Measurements from ENCODE around the gene IKBKG.
A peak's percentile ranks its signal among the peaks of the same experiment; 100 is the strongest.
"Not testable (repeated sequence)": the region's sequence is repeated elsewhere in the genome, so short reads cannot be mapped to it uniquely, and the experiment has no call there.

Gene IKBKG

DNA sequence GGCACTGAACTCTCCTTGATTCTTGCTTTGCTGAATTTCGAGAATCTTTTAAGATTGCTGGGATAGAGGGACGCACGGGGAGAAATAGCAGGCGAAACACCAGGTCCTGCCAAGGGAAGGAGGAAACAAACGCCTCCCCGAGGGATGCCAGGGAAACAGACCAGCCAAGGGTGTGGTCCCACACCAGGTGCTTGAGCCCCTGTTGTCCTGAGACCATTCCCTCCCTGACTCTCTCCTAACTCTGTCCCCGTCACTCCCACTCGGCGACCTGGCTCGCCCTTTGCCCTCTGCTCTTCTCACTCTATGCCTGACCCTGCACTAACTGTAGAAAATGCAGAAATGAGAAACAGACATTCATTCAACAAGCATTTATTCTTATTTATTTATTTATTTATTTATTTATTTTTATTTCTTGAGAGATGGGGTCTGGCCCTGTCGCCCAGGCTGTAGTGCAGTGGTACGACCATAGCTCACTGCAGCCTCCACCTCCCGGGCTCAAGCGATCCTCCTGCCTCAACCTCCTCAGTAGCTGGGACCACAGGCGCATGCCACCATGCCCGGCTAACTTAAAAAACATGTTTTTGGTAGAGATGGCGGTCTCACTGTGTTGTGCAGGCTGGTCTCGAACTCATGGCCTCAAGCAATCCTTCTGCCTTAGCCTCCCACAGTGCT, 55.5 kb downstream of the IKBKG start:
- FAIRE-seq (no peak), DNase-seq (ENCODE audit: low spot score) (no peak)

DNA sequence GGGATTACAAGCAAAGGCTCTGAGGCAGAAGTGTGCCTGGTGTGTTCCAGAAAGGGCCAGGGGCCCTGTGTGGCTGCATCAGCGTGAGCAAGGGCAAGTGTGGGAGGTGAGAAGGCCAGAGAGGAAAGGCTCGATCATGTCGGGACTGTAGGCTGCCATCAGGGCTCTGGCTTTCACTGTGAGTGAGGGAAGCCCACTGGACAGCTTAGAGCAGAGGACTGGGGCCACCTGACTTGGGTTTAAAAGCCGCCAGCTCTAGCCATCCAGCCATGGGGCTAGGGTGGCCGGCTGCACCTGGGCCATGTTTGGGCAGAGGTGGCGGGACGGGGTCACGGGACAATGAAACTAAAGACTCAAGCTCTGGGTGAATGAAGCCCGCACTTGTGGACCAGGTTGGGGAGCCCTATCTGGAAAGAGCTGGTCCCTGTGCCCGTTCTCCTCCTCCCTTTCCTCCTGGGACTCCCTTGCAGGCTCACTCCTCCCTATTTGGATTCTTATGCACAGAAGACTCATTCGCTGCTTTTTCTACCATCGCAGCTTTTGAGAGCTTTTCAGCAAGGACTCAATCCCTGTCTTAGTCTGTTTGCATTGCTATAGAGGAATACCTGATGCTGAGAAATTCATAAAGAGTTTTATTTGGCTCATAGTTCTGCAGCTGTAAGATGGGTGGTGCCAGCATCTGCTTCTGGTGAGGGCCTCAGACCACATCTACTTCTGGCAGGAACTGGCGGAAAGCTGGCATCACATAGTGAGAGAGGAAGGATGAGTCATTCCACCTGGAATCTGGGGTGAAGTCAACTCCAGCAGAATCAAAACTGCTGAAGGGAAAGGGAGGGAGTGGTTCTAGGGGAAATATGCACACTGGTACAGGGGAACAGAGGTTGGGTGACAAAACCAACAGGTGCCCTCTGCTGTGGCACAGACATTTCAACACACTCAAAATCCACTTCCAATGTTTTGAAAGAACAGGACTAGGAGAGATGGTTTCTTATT, 56.3 kb downstream of the IKBKG start:
- FAIRE-seq (peak; percentile 65), DNase-seq (ENCODE audit: low spot score) (peak; percentile 48)

DNA sequence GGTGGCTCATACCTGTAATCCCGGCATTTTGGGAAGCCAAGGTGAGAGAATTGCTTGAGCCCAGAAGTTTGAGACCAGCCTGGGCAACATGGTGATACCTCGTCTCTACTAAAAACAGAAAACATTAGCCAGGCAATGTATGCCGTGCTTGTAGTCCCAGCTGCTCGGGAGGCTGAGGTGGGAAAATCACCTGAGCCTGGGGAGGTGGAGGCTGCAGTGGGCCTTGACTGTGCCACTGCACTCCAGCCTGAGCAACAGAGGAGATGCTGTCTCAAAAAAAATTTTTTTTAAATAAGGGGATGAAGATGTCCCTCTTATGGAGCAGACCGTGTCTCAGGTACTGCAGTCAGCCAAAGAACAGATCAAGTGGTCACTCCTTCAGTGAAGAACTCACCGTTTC, 58.1 kb downstream of the IKBKG start:
- no peak for DNase-seq (ENCODE audit: low spot score)
- FAIRE-seq = no peak

DNA sequence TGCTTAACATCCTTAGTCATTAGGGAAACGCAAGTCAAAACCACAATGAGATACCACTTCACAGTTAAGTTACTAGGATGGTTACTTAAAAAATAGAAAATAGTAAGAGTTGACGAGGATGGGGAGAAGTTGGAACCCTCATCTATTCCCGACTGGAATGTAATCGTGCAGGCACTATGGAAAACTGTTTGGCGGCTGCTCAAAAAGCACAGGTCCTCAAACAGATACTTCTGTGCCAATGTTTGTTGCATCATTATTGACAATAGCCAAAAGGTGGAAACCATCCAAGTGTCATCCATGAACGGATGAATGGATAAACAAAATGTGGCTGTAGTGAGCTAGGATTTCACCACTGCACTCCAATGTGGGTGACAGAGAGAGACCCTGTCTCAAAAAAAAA, 60.0 kb downstream of the IKBKG start:
- no peak for DNase-seq (ENCODE audit: low spot score)
- FAIRE-seq = no peak

DNA sequence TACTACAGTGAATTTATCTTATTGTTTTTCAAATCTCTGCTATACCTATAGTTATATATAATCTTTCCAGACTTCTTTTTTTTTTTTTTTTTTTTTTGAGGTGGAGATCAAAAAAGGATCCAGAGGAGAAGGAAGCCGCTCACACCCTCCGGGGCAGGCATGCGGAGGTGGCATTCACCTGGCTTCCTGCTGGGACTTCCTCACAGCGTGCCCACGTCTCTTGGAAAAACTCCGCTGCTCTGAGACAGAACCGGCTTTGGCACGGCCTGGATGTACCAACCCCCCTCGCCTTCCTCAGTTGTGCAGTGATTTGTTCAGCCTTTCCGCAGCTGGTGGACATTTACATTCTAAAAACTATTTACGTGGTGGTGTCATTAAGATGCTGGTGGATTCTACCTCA, 60.6 kb downstream of the IKBKG start:
- not testable (repeated sequence) for DNase-seq (ENCODE audit: low spot score); FAIRE-seq

DNA sequence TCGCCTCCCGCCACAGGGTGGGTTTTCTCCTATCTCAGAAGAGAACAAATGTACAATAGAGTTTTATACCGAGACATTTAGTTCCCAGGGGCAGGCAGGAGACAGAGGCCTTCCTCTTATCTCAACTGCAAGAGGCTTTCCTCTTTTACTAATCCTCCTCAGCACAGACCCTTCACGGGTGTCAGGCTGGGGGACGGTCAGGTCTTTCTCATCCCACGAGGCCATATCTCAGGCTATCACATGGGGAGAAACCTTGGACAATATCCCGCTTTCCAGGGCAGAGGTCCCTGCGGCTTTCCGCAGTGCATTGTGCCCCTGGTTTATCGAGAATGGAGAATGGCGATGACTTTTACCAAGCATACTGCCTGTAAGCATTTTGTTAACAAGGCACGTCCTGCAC, 61.4 kb downstream of the IKBKG start:
- FAIRE-seq; DNase-seq (ENCODE audit: low spot score): not testable (repeated sequence)

DNA sequence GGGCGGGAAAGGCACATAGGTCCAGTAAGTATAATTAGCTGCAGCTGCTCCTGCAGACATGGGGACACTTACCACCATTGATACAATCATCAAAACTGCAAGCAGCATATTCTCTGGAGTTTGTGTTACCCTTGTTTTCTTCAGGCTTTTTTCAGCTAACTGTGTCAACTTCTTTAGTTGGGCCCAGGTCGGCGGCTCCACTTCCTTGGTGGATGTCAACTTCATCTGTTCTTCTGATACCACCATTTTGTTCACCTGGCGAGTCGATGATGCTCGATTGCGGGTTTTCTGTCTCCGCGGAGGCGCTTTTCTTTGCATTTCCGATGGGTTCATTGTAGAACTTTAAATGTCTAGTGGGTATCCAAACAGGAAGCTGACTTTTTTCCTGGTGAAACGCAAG, 63.7 kb downstream of the IKBKG start:
- not testable (repeated sequence) for FAIRE-seq; DNase-seq (ENCODE audit: low spot score)

DNA sequence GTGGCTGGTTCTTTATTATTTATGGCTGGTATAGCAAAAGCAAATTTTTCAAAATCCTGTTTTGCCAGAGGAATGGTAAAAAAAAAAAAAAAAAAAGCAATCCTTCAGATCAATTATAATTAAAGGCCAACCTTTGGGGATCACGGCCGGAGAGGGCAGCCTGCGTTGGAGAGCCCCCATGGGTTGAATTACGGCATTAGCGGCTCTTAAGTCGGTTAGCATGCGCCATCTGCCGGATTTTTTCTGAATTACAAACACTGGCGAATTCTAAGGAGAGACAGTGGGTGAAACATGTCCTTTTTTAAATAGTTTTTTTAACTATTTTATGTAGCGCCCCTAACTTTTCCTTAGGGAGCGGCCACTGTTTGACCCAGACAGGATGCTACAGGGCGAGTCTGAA, 66.2 kb downstream of the IKBKG start:
- FAIRE-seq = peak; percentile 32
- not testable (repeated sequence) for DNase-seq (ENCODE audit: low spot score)

All from RCC 7860 (cell line).